ENCODE results near the gene SHLD2.
"Not testable (repeated sequence)": the region's sequence is repeated elsewhere in the genome, so short reads cannot be mapped to it uniquely, and the experiment has no call there.

Gene SHLD2

GRCh38 chr10:87143109-87143418 lies 48.1 kb downstream of the SHLD2 start:
- DNase-seq = not testable (repeated sequence)

GRCh38 chr10:87145598-87145997 lies 50.6 kb downstream of the SHLD2 start:
- not testable (repeated sequence) for DNase-seq

GRCh38 chr10:87149020-87149609 lies 54.1 kb downstream of the SHLD2 start:
- not testable (repeated sequence) for DNase-seq

GRCh38 chr10:87151516-87151915 lies 56.5 kb downstream of the SHLD2 start:
- DNase-seq = not testable (repeated sequence)

- DNase-seq = not testable (repeated sequence)
Measured at GRCh38 chr10:87156841-87157240, 61.8 kb downstream of the SHLD2 start.

- not testable (repeated sequence) for DNase-seq
Measured at GRCh38 chr10:87157821-87158220, 62.8 kb downstream of the SHLD2 start.

GRCh38 chr10:87162703-87163293 lies 67.8 kb downstream of the SHLD2 start:
- DNase-seq = not testable (repeated sequence)

GRCh38 chr10:87163414-87163813 lies 68.4 kb downstream of the SHLD2 start:
- DNase-seq = not testable (repeated sequence)

- not testable (repeated sequence) for DNase-seq
Measured at GRCh38 chr10:87169857-87170256, 74.9 kb downstream of the SHLD2 start.

- not testable (repeated sequence) for DNase-seq
Measured at GRCh38 chr10:87170705-87171104, 75.7 kb downstream of the SHLD2 start.

- not testable (repeated sequence) for DNase-seq
Measured at GRCh38 chr10:87171670-87172069, 76.7 kb downstream of the SHLD2 start.

- DNase-seq = not testable (repeated sequence)
Measured at GRCh38 chr10:87172178-87172577, 77.2 kb downstream of the SHLD2 start.

GRCh38 chr10:87177587-87177986 lies 82.6 kb downstream of the SHLD2 start:
- not testable (repeated sequence) for DNase-seq

- peak; percentile 58 for DNase-seq
Measured at GRCh38 chr10:87184421-87184820, 89.4 kb downstream of the SHLD2 start.

GRCh38 chr10:87186016-87186415 lies 91.0 kb downstream of the SHLD2 start:
- DNase-seq = not testable (repeated sequence)

- not testable (repeated sequence) for DNase-seq
Measured at GRCh38 chr10:87187573-87187972, 92.6 kb downstream of the SHLD2 start.

- not testable (repeated sequence) for DNase-seq
Measured at GRCh38 chr10:87191841-87192240, 96.8 kb downstream of the SHLD2 start.

GRCh38 chr10:87200924-87201323 lies 105.9 kb downstream of the SHLD2 start:
- DNase-seq = peak; percentile 20

- DNase-seq = not testable (repeated sequence)
Measured at GRCh38 chr10:87204801-87205200, 109.8 kb downstream of the SHLD2 start.

GRCh38 chr10:87206922-87207321 lies 111.9 kb downstream of the SHLD2 start:
- DNase-seq = not testable (repeated sequence)

- DNase-seq = not testable (repeated sequence)
Measured at GRCh38 chr10:87210309-87210708, 115.3 kb downstream of the SHLD2 start.

- not testable (repeated sequence) for DNase-seq
Measured at GRCh38 chr10:87211848-87212247, 116.8 kb downstream of the SHLD2 start.

GRCh38 chr10:87213150-87213765 lies 118.3 kb downstream of the SHLD2 start:
- DNase-seq = not testable (repeated sequence)

GRCh38 chr10:87213806-87214205 lies 118.8 kb downstream of the SHLD2 start:
- not testable (repeated sequence) for DNase-seq
